ENCODE results near the gene CRYBG1. TPM values are rescaled to one million over a fixed set of nuclear protein-coding genes. Genes with fewer than 3 reads are reported as not detected.

CRYBG1 gene
- total RNA-seq, 1 experiment from 2014 or later, result 10.7 TPM

DNA sequence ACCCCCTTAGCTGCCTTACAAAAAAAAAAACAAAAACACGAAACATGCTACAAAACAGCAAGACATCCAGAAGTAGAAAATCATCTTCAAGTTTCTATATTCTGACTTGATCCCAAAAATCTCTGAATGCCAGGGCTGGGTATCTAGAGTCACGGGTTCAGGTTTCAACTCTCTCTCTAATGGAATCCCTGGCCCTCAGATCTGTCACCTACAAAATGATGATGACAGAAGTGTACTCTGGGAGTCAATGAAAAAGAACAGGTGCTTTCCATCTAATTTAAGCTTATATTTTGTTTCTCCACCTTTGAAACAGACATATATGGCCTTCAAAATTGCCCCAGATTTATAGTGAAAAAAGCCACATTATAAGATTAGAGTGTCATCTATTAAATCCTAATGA lies 250.5 kb downstream of the CRYBG1 start (continued):
- TF ChIP-seq, protein P1, sequence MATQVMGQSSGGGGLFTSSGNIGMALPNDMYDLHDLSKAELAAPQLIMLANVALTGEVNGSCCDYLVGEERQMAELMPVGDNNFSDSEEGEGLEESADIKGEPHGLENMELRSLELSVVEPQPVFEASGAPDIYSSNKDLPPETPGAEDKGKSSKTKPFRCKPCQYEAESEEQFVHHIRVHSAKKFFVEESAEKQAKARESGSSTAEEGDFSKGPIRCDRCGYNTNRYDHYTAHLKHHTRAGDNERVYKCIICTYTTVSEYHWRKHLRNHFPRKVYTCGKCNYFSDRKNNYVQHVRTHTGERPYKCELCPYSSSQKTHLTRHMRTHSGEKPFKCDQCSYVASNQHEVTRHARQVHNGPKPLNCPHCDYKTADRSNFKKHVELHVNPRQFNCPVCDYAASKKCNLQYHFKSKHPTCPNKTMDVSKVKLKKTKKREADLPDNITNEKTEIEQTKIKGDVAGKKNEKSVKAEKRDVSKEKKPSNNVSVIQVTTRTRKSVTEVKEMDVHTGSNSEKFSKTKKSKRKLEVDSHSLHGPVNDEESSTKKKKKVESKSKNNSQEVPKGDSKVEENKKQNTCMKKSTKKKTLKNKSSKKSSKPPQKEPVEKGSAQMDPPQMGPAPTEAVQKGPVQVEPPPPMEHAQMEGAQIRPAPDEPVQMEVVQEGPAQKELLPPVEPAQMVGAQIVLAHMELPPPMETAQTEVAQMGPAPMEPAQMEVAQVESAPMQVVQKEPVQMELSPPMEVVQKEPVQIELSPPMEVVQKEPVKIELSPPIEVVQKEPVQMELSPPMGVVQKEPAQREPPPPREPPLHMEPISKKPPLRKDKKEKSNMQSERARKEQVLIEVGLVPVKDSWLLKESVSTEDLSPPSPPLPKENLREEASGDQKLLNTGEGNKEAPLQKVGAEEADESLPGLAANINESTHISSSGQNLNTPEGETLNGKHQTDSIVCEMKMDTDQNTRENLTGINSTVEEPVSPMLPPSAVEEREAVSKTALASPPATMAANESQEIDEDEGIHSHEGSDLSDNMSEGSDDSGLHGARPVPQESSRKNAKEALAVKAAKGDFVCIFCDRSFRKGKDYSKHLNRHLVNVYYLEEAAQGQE (IDR thresholded peaks at IDR 0.05; ENCODE audit: low read depth), result no peak
- TF ChIP-seq EZH2phosphoT487 (IDR thresholded peaks at IDR 0.05; ENCODE audit: borderline replicate concordance) (no peak), CBX3 (IDR thresholded peaks at IDR 0.05; ENCODE audit: low read depth) (no peak)

DNA sequence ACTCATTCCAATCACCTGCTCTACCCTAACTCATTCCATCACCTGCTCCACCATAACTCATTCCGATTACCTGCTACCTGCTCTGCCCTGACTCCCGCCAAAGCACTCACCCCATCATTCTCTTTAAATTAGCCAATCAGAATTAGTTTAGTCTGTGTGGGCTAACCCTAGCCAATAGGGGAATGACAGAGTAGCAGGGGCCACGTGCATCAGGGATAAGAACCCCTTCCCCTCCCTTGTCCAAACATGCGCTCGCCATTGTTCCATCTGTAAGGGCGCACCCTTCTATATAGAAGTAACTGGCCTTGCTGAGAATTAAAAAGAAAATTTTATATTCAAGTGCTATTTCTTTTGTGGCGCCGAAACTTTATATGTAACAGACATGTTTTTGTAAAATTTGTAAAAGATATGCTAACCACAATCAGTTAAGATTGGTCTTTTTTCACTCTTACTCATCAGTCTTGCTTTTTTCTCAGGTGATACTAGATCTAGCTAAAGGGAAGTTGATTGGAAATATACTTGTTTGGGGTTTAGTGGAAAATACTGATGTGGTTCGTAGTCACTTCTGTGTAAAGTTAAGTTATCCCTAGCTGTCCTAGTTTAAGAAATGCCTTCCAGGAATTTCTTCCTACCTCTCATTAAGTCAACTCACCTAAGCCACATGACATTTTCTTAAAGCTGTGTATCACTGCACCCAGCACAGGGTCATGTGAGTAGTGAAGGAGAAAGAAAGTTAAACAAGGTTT lies 252.3 kb downstream of the CRYBG1 start:
- Histone ChIP-seq H3K9me3 (ENCODE audit: control insufficient read depth in 1 of 2, insufficient read depth in 1 of 2, low read depth in 1 of 2, low read length in 2 of 2) (no peaks in the 10 kb centered on the region), H3K4me3 (replicated peaks in 1 of 2; ENCODE audit: low read depth in 1 of 2, low read length in 2 of 2) (no peak overlapping the region), H4K20me1 (ENCODE audit: insufficient read depth) (no peaks in the 10 kb centered on the region), H3K79me2 (ENCODE audit: insufficient read depth, low read length) (no peaks in the 10 kb centered on the region), H2AFZ (ENCODE audit: low read depth, low read length, poor library complexity, severe bottlenecking) (no peak overlapping the region), H3K27ac (ENCODE audit: low read depth, low read length) (no peak overlapping the region), H3K27me3 (ENCODE audit: insufficient read depth, low read length) (no peaks in the 10 kb centered on the region), H3K36me3 (ENCODE audit: control insufficient read depth in 1 of 2, insufficient read depth in 2 of 2, low read length in 2 of 2) (no peaks in the 10 kb centered on the region), H3K9me2 (ENCODE audit: insufficient read depth) (no peaks in the 10 kb centered on the region), H3K9ac (ENCODE audit: low read length) (no peak overlapping the region), H3K4me2 (ENCODE audit: low read length) (no peak overlapping the region), H3K4me1 (ENCODE audit: control insufficient read depth in 1 of 2, insufficient read depth in 2 of 2, low read length in 2 of 2) (no peaks in the 10 kb centered on the region)
- TF ChIP-seq RAD21 (IDR thresholded peaks at IDR 0.05; ENCODE audit: low read depth), result no peak
- TF ChIP-seq CBX3 (IDR thresholded peaks at IDR 0.05; ENCODE audit: low read depth), result no peak
- TF ChIP-seq TCF7L2 (IDR thresholded peaks at IDR 0.05; ENCODE audit: borderline replicate concordance, extremely low read depth, insufficient read depth, insufficient read length), result no peak
- TF ChIP-seq, protein P2, sequence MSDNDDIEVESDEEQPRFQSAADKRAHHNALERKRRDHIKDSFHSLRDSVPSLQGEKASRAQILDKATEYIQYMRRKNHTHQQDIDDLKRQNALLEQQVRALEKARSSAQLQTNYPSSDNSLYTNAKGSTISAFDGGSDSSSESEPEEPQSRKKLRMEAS (IDR thresholded peaks at IDR 0.05), result no peak
- TF ChIP-seq, protein P3, sequence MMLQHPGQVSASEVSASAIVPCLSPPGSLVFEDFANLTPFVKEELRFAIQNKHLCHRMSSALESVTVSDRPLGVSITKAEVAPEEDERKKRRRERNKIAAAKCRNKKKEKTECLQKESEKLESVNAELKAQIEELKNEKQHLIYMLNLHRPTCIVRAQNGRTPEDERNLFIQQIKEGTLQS (IDR thresholded peaks at IDR 0.05), result no peak
- no peak for TF ChIP-seq CEBPB (IDR thresholded peaks at IDR 0.05; ENCODE audit: low read depth)
- TF ChIP-seq ZFX (IDR thresholded peaks at IDR 0.05), result no peak
- no peak for TF ChIP-seq EGR1 (IDR thresholded peaks at IDR 0.05; ENCODE audit: low read depth)
- TF ChIP-seq, protein P1 (IDR thresholded peaks at IDR 0.05; ENCODE audit: low read depth), result no peak
- TF ChIP-seq ELF1 (IDR thresholded peaks at IDR 0.05; ENCODE audit: borderline replicate concordance, low read depth), result no peak
- DNase-seq (ENCODE audit: low read depth, low spot score) (no peak), ATAC-seq (no peak)
- POLR2A ChIA-PET, result no interaction called here
- intact Hi-C loops (cut with micrococcal nuclease), result no loop called here
- RAD21 ChIA-PET (ENCODE audit: low non-redundant PET in 1 of 2, low total read pairs in 2 of 2, uncharacterized antibody in 2 of 2, unreplicated experiment in 2 of 2), result no interaction called here
- no TSS peak for BruUV-seq (replicated peaks)
- CTCF ChIA-PET, result interaction anchor here (1.4 kb wide), 1 partner anchor 367 kb away, joined by 3 read pairs; no protein-coding TSS in a partner anchor

All from HCT116 (cell line).